PC-9 (cell line): ENCODE measurements around the gene KRTAP10-9. TPM values are rescaled to one million over a fixed set of nuclear protein-coding genes. Genes with fewer than 3 reads are reported as not detected.

ENCODE experiments used
- BruUV-seq: library from RNA; stranded (reverse); fragments of 400-500 nt; replicated peaks from 2 replicates; lab custom pipeline; 2021; lab: Mats Ljungman, UMichigan
- CTCF ChIA-PET: fragments of 300-600 bp; sonication (Branson Sonifier 250); formaldehyde crosslinking; loops from one replicate; lab custom pipeline; 2022; ENCODE audit warnings: antibody characterized with exemption; lab: Charles Lee
- POLR2A ChIA-PET: fragments of 300-600 bp; sonication (Branson Sonifier 250); formaldehyde crosslinking; loops from one replicate; lab custom pipeline; 2022; ENCODE audit warnings: antibody characterized with exemption; ENCODE audit not compliant: unreplicated experiment; lab: Charles Lee
- DNase-seq, 2 experiments: peaks; one replicate each; pipeline versions ENCODE4 v3.0.0 to v3.0.0-alpha.2; 2015 to 2022; ENCODE audit warnings: mixed read lengths in 1 of 2
- H2AFZ ChIP-seq: fragments of 200-600 bp; sonication (generic); 2 replicates; pipeline ENCODE4 v1.8.1; 2017; ENCODE audit warnings: antibody characterized with exemption
- H3F3A ChIP-seq: fragments of 200-600 bp; sonication (generic); 2 replicates; pipeline ENCODE4 v1.8.1; 2017; ENCODE audit warnings: antibody characterized with exemption, mild to moderate bottlenecking, low read depth; ENCODE audit not compliant: insufficient read depth
- H3K27ac ChIP-seq: fragments of 200-600 bp; sonication (generic); 2 replicates; pipeline ENCODE4 v1.6.1; 2016; ENCODE audit warnings: mixed run types
- H3K27me3 ChIP-seq: fragments of 200-600 bp; sonication (generic); 2 replicates; pipeline ENCODE4 v1.6.1; 2016; ENCODE audit warnings: low read depth, mixed run types; ENCODE audit not compliant: insufficient read depth
- H3K36me3 ChIP-seq: fragments of 200-600 bp; sonication (generic); 2 replicates; pipeline ENCODE4 v1.6.1; 2016; ENCODE audit warnings: low read depth, mixed run types
- H3K4me1 ChIP-seq: fragments of 200-600 bp; sonication (generic); replicated peaks from 2 replicates; pipeline ENCODE4 v1.6.1; 2016; ENCODE audit warnings: mixed run types; ENCODE audit not compliant: insufficient read depth
- H3K4me2 ChIP-seq: fragments of 200-600 bp; sonication (generic); 2 replicates; pipeline ENCODE4 v1.6.1; 2017; ENCODE audit warnings: mixed run types
- H3K4me3 ChIP-seq: fragments of 200-600 bp; sonication (generic); 2 replicates; pipeline ENCODE4 v1.6.1; 2016; ENCODE audit warnings: mixed run types
- H3K79me2 ChIP-seq: fragments of 200-600 bp; sonication (generic); 2 replicates; pipeline ENCODE4 v1.6.1; 2017; ENCODE audit warnings: low read depth, mixed run types
- H3K9me2 ChIP-seq: fragments of 200-600 bp; sonication (generic); 2 replicates; pipeline ENCODE4 v1.8.1; 2017; ENCODE audit warnings: mild to moderate bottlenecking; ENCODE audit not compliant: insufficient read depth
- H3K9me3 ChIP-seq: fragments of 200-600 bp; sonication (generic); 2 replicates; pipeline ENCODE4 v1.8.1; 2016; ENCODE audit warnings: low read depth; ENCODE audit not compliant: insufficient read depth
- H4K20me1 ChIP-seq: fragments of 200-600 bp; sonication (generic); 2 replicates; pipeline ENCODE4 v1.8.1; 2017; ENCODE audit not compliant: insufficient read depth
- CTCF ChIP-seq: fragments of 200-600 bp; sonication (generic); conservative IDR thresholded peaks from 2 replicates; pipeline ENCODE4 v1.6.1; 2017; ENCODE audit warnings: mixed run types, antibody characterized with exemption, mild to moderate bottlenecking, moderate library complexity
- EZH2 ChIP-seq: fragments of 200-600 bp; sonication (generic); IDR thresholded peaks from 2 replicates; pipeline ENCODE4 v1.8.0; 2017; ENCODE audit warnings: antibody characterized with exemption, low read depth
- intact Hi-C: fragments of 100-400 bp; cut with micrococcal nuclease; formaldehyde crosslinking; loops from one replicate; pipeline ENCODE4 v1.10.0; 2022; ENCODE audit not compliant: unreplicated experiment
- total RNA-seq: library from RNA; stranded (reverse); gene quantifications from 2 replicates; pipeline ENCODE4 v1.2.3, GENCODE V29; 2021

The KRTAP10-9 gene
- total RNA-seq, 1 experiment from 2014 or later = not detected

- ChIA-PET CTCF (no interaction called here), POLR2A (no interaction called here)
- DNase-seq = no peak
- Histone ChIP-seq H3F3A (no peaks in the 10 kb centered on the region), H3K9me2 (no peaks in the 10 kb centered on the region), H3K4me1 (no peaks in the 10 kb centered on the region), H3K27ac (no peak overlapping the region), H3K4me3 (no peak overlapping the region), H4K20me1 (no peaks in the 10 kb centered on the region), H3K27me3 (peaks cover 42% of the 10 kb centered on the region), H3K79me2 (no peaks in the 10 kb centered on the region), H3K9me3 (no peaks in the 10 kb centered on the region), H2AFZ (no peak overlapping the region), H3K36me3 (no peaks in the 10 kb centered on the region), H3K4me2 (no peak overlapping the region)
- no TSS peak for BruUV-seq
- intact Hi-C loops = no loop called here
- TF ChIP-seq EZH2 = no peak
- TF ChIP-seq CTCF = no peak
These were observed 9.8 kb upstream of the KRTAP10-9 start for GRCh38 chr21:44617071-44617501.

DNA sequence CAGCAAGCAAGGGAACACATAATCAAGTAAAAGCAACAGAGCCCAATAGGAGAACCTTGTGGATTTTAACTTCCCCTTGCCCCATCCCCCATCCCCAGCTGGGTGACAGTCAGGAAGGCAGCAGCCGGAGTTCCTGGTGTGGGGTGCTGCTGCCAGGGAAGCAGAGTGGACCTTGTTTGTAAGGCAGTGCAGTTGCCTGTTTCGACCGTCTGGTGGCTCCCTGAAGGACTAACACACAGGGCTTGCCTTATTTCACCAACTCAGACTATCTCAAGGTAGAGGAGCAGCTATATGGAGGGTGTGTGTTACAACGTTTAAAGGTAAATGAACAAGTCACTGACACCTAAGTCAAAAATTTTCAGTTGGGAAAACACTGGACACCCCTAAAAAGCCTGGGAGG lies 8.4 kb upstream of the KRTAP10-9 start:
- Histone ChIP-seq H4K20me1 (no peaks in the 10 kb centered on the region), H3K79me2 (no peaks in the 10 kb centered on the region), H3K4me2 (no peak overlapping the region), H3K9me2 (no peaks in the 10 kb centered on the region), H3K27me3 (peaks cover 34% of the 10 kb centered on the region), H2AFZ (no peak overlapping the region), H3K4me3 (no peak overlapping the region), H3K9me3 (peaks cover 2% of the 10 kb centered on the region; the same call in 1 of the 2 replicates), H3K4me1 (no peaks in the 10 kb centered on the region), H3K27ac (no peak overlapping the region), H3K36me3 (no peaks in the 10 kb centered on the region), H3F3A (no peaks in the 10 kb centered on the region)
- TF ChIP-seq CTCF = no peak; the same call in 1 of the 2 replicates
- no peak for TF ChIP-seq EZH2
- intact Hi-C loops = no loop called here
- ChIA-PET POLR2A (no interaction called here), CTCF (interaction anchor here (0.5 kb wide), 1 partner anchor 176 kb away, joined by 4 read pairs; no protein-coding TSS in a partner anchor)
- DNase-seq = no peak
- no TSS peak for BruUV-seq

- no TSS peak for BruUV-seq
- Histone ChIP-seq H3K36me3 (no peaks in the 10 kb centered on the region), H3K4me3 (no peak overlapping the region), H3K9me3 (peaks cover 4% of the 10 kb centered on the region; the same call in 1 of the 2 replicates), H3K4me2 (no peak overlapping the region), H3K9me2 (no peaks in the 10 kb centered on the region), H3K27me3 (peaks cover 32% of the 10 kb centered on the region), H3K27ac (no peak overlapping the region), H3F3A (no peaks in the 10 kb centered on the region), H2AFZ (no peak overlapping the region), H4K20me1 (no peaks in the 10 kb centered on the region), H3K4me1 (no peaks in the 10 kb centered on the region), H3K79me2 (no peaks in the 10 kb centered on the region)
- POLR2A ChIA-PET = no interaction called here
- CTCF ChIA-PET = no interaction called here
- no peak for DNase-seq
- TF ChIP-seq CTCF (no peak), EZH2 (no peak)
- intact Hi-C loops = no loop called here
These were observed 8.0 kb upstream of the KRTAP10-9 start for GRCh38 chr21:44618909-44619308.
